A673 (cell line): ENCODE results near the gene IQCN. TPM values are rescaled to one million over a fixed set of nuclear protein-coding genes. Genes with fewer than 3 reads are reported as not detected.

Experiments used
- BruUV-seq: library from RNA; stranded (reverse); fragments of 400-500 nt; replicated peaks from 2 replicates; lab custom pipeline; 2021; lab: Mats Ljungman, UMichigan
- CTCF ChIA-PET: fragments of 300-600 bp; sonication (Branson Sonifier 250); formaldehyde crosslinking; loops from one replicate; lab custom pipeline; 2022; ENCODE audit warnings: antibody characterized with exemption; lab: Charles Lee
- POLR2A ChIA-PET: fragments of 300-600 bp; sonication (Branson Sonifier 250); formaldehyde crosslinking; loops from one replicate; lab custom pipeline; 2022; ENCODE audit warnings: antibody characterized with exemption; ENCODE audit not compliant: low non-redundant PET; lab: Charles Lee
- DNase-seq: peaks from one replicate; pipeline ENCODE4 v3.0.0-alpha.2; 2015; ENCODE audit warnings: low spot score
- H3K27ac ChIP-seq: fragments of 200-600 bp; sonication (generic); 2 replicates; pipeline ENCODE4 v1.5.1; 2016; ENCODE audit warnings: mixed run types, low read depth, mild to moderate bottlenecking, mixed read lengths, antibody characterized with exemption, low read length; ENCODE audit not compliant: poor library complexity, severe bottlenecking
- H3K27me3 ChIP-seq: fragments of 200-600 bp; sonication (generic); replicated peaks from 2 replicates; pipeline ENCODE4 v1.6.1; 2017; ENCODE audit warnings: mixed run types, low read depth, mild to moderate bottlenecking, mixed read lengths, antibody characterized with exemption, low read length; ENCODE audit not compliant: insufficient read depth, poor library complexity
- H3K36me3 ChIP-seq: fragments of 200-600 bp; sonication (generic); 2 replicates; pipeline ENCODE4 v1.6.1; 2016; ENCODE audit warnings: mixed run types, mild to moderate bottlenecking, mixed read lengths, antibody characterized with exemption, low read length; ENCODE audit not compliant: insufficient read depth, poor library complexity, severe bottlenecking
- H3K4me1 ChIP-seq: fragments of 200-600 bp; sonication (generic); 2 replicates; pipeline ENCODE4 v1.6.1; 2017; ENCODE audit warnings: mixed run types, mild to moderate bottlenecking, mixed read lengths, antibody characterized with exemption, low read length; ENCODE audit not compliant: insufficient read depth, poor library complexity, severe bottlenecking
- H3K4me3 ChIP-seq: fragments of 200-600 bp; sonication (generic); 2 replicates; pipeline ENCODE4 v1.5.1; 2016; ENCODE audit warnings: low read depth, mixed run types, mild to moderate bottlenecking, mixed read lengths, low read length; ENCODE audit not compliant: poor library complexity, severe bottlenecking
- H3K9me3 ChIP-seq: fragments of 200-600 bp; sonication (generic); 2 replicates; pipeline ENCODE4 v1.6.1; 2016; ENCODE audit warnings: mixed run types, low read depth, mild to moderate bottlenecking, mixed read lengths, antibody characterized with exemption, low read length; ENCODE audit not compliant: poor library complexity, severe bottlenecking
- CTCF ChIP-seq: fragments of 300-800, 200-600 bp; sonication (generic); conservative IDR thresholded peaks from 2 replicates; pipeline ENCODE4 v1.5.1; 2017; ENCODE audit warnings: low read depth, mild to moderate bottlenecking, antibody characterized with exemption, low read length, moderate library complexity, mixed read lengths
- EZH2 ChIP-seq: fragments of 200-600 bp; sonication (generic); IDR thresholded peaks from 2 replicates; pipeline ENCODE4 v1.6.1; 2017; ENCODE audit warnings: borderline replicate concordance, low read depth, mild to moderate bottlenecking, mixed read lengths, antibody characterized with exemption, low read length; ENCODE audit not compliant: poor library complexity, severe bottlenecking
- intact Hi-C: fragments of 100-400 bp; cut with micrococcal nuclease; formaldehyde crosslinking; loops from one replicate; pipeline ENCODE4 v1.10.0; 2022; ENCODE audit not compliant: unreplicated experiment
- total RNA-seq: library from RNA; stranded (reverse); gene quantifications from 2 replicates; pipeline ENCODE4 v1.2.3, GENCODE V29; 2021

The IQCN gene
- total RNA-seq, 1 experiment from 2014 or later, result 10.2 TPM

- no peak for DNase-seq
- H3K4me1 ChIP-seq, result no peaks in the 10 kb centered on the region
- intact Hi-C loops, result no loop called here
- H3K36me3 ChIP-seq, result peaks cover 49% of the 10 kb centered on the region
- CTCF ChIA-PET, result no interaction called here
- H3K27me3 ChIP-seq, result no peaks in the 10 kb centered on the region
- TF ChIP-seq EZH2, result no peak
- TF ChIP-seq CTCF, result no peak
- no TSS peak for BruUV-seq
- POLR2A ChIA-PET, result no interaction called here
- no peak overlapping the region for H3K27ac ChIP-seq
- H3K9me3 ChIP-seq, result no peaks in the 10 kb centered on the region
- H3K4me3 ChIP-seq, result no peak overlapping the region
Measured at GRCh38 chr19:18312092-18312534, 37.9 kb upstream of the IQCN start.

GRCh38 chr19:18311502-18312091, 37.3 kb upstream of the IQCN start:
- Histone ChIP-seq H3K9me3 (no peaks in the 10 kb centered on the region), H3K36me3 (peaks cover 49% of the 10 kb centered on the region), H3K4me3 (no peak overlapping the region), H3K27me3 (no peaks in the 10 kb centered on the region), H3K27ac (no peak overlapping the region), H3K4me1 (no peaks in the 10 kb centered on the region)
- ChIA-PET POLR2A (interaction anchor here (0.5 kb wide), 1 partner anchor 30 kb away, joined by 3 read pairs; the partner anchor contains the start of gene JUND), CTCF (no interaction called here)
- intact Hi-C loops, result no loop called here
- no peak for DNase-seq
- TF ChIP-seq CTCF (no peak), EZH2 (no peak)
- BruUV-seq, result no TSS peak

DNA sequence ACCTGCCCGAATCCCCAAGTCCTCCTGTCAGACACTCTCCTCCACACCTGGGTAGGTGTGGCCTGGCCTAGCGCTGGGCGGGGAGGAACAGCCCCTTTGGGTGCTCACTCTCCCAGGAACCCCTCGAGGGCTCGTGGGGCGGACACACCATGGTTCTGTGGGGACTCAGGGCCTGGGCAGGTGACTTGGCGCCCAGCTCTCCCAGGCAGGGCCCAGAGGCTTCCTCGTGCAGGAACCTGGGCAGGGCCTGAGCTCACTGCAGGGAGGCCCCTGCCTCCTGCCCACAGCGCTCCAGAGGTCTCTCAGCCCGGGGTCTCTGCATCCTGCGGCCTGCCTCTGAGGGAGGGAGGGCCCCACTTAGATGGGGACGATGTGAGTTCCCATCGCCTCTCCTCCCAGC, 36.7 kb upstream of the IQCN start:
- Histone ChIP-seq H3K27ac (no peak overlapping the region), H3K4me1 (no peaks in the 10 kb centered on the region), H3K27me3 (no peaks in the 10 kb centered on the region), H3K9me3 (no peaks in the 10 kb centered on the region), H3K4me3 (no peak overlapping the region), H3K36me3 (peaks cover 52% of the 10 kb centered on the region)
- no peak for DNase-seq
- no TSS peak for BruUV-seq
- intact Hi-C loops, result no loop called here
- TF ChIP-seq CTCF, result no peak
- CTCF ChIA-PET, result no interaction called here
- POLR2A ChIA-PET, result no interaction called here
